ENCODE measurements around the gene PLXNB2.
A peak's percentile ranks its signal among the peaks of the same experiment; 100 is the strongest.

Gene PLXNB2

DNA sequence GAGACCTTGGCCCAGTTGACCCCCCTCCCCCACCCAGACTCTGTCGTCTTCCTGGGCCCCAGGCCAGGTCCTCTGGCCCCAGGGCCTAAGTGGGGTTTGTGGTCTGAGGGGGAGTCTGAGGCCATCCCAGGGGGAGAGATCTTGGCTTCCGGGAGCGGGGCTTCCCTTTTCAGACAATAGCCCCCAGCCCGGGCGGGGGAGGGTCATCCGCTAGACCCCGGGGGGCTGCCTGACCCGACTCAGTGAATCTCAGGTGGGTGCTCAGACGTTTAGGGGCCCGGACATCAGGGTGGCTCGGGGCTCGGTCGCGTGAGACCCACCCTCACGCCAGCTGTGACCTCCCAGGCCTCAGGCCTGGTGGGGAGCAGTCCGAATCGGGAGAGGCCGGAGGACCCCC lies 37.9 kb downstream of the PLXNB2 start:
- H3K9me2 ChIP-seq (replicated peaks; ENCODE audit: control insufficient read depth, low read length), result no peaks in the 10 kb centered on the region
- peaks cover 6% of the 10 kb centered on the region; the same call in 1 of the 2 replicates for H3F3A ChIP-seq (ENCODE audit: control insufficient read depth, insufficient read depth)
- peaks cover 46% of the 10 kb centered on the region for H3K4me1 ChIP-seq (ENCODE audit: control insufficient read depth, low read length)
- peak overlapping the region; percentile 73 for H3K4me3 ChIP-seq (ENCODE audit: low read length)
- H3K36me3 ChIP-seq (ENCODE audit: control insufficient read depth, low read length), result peaks cover 4% of the 10 kb centered on the region
- H3K27ac ChIP-seq (ENCODE audit: low read depth, low read length), result 0 out of 2 replicates have a peak overlapping the region, but pooled peaks have one; percentile 12
- peaks cover 3% of the 10 kb centered on the region; the same call in 1 of the 2 replicates for H4K20me1 ChIP-seq (ENCODE audit: control insufficient read depth, insufficient read depth, low read depth, low read length)
- TF ChIP-seq EZH2phosphoT487 (IDR thresholded peaks at IDR 0.05; ENCODE audit: borderline replicate concordance, low read length) (no peak), CTCF (IDR thresholded peaks at IDR 0.05; ENCODE audit: low read depth, low read length, poor library complexity, severe bottlenecking) (no peak)
- peak overlapping the region; percentile 74 for H3K4me2 ChIP-seq (ENCODE audit: low read length)
- no peaks in the 10 kb centered on the region for H3K79me2 ChIP-seq (ENCODE audit: control insufficient read depth, low read length)
- no peaks in the 10 kb centered on the region for H3K9me3 ChIP-seq (ENCODE audit: control insufficient read depth, insufficient read depth, low read length)
- 0 out of 2 replicates have a peak, but pooled peaks cover 3% of the 10 kb centered on the region for H3K27me3 ChIP-seq (ENCODE audit: control insufficient read depth, low read length)

GRCh38 chr22:50268655-50269113 lies 38.8 kb downstream of the PLXNB2 start:
- H3K36me3 ChIP-seq (ENCODE audit: control insufficient read depth, low read length), result no peaks in the 10 kb centered on the region
- no peaks in the 10 kb centered on the region for H3K9me2 ChIP-seq (replicated peaks; ENCODE audit: control insufficient read depth, low read length)
- H3K9me3 ChIP-seq (ENCODE audit: control insufficient read depth, insufficient read depth, low read length), result no peaks in the 10 kb centered on the region
- H3K27ac ChIP-seq (ENCODE audit: low read depth, low read length), result no peak overlapping the region
- H3F3A ChIP-seq (ENCODE audit: control insufficient read depth, insufficient read depth), result peaks cover 6% of the 10 kb centered on the region; the same call in 1 of the 2 replicates
- no peak overlapping the region; the same call in 1 of the 2 replicates for H3K4me3 ChIP-seq (ENCODE audit: low read length)
- peaks cover 3% of the 10 kb centered on the region; the same call in 1 of the 2 replicates for H4K20me1 ChIP-seq (ENCODE audit: control insufficient read depth, insufficient read depth, low read depth, low read length)
- H3K4me2 ChIP-seq (ENCODE audit: low read length), result peak overlapping the region; percentile 74
- TF ChIP-seq EZH2phosphoT487 (IDR thresholded peaks at IDR 0.05; ENCODE audit: borderline replicate concordance, low read length) (no peak), CTCF (IDR thresholded peaks at IDR 0.05; ENCODE audit: low read depth, low read length, poor library complexity, severe bottlenecking) (no peak)
- 0 out of 2 replicates have a peak, but pooled peaks cover 3% of the 10 kb centered on the region for H3K27me3 ChIP-seq (ENCODE audit: control insufficient read depth, low read length)
- H3K79me2 ChIP-seq (ENCODE audit: control insufficient read depth, low read length), result no peaks in the 10 kb centered on the region
- H3K4me1 ChIP-seq (ENCODE audit: control insufficient read depth, low read length), result peaks cover 46% of the 10 kb centered on the region

GRCh38 chr22:50267591-50268390 lies 39.7 kb downstream of the PLXNB2 start:
- H4K20me1 ChIP-seq (ENCODE audit: control insufficient read depth, insufficient read depth, low read depth, low read length), result peaks cover 5% of the 10 kb centered on the region; the same call in 1 of the 2 replicates
- no peaks in the 10 kb centered on the region for H3K79me2 ChIP-seq (ENCODE audit: control insufficient read depth, low read length)
- H3K4me2 ChIP-seq (ENCODE audit: low read length), result peak overlapping the region; percentile 74
- H3K9me2 ChIP-seq (replicated peaks; ENCODE audit: control insufficient read depth, low read length), result no peaks in the 10 kb centered on the region
- TF ChIP-seq CTCF (IDR thresholded peaks at IDR 0.05; ENCODE audit: low read depth, low read length, poor library complexity, severe bottlenecking) (peak; percentile 43), EZH2phosphoT487 (IDR thresholded peaks at IDR 0.05; ENCODE audit: borderline replicate concordance, low read length) (no peak)
- H3K4me3 ChIP-seq (ENCODE audit: low read length), result peak overlapping the region; percentile 53
- no peaks in the 10 kb centered on the region for H3K9me3 ChIP-seq (ENCODE audit: control insufficient read depth, insufficient read depth, low read length)
- H3K4me1 ChIP-seq (ENCODE audit: control insufficient read depth, low read length), result peaks cover 50% of the 10 kb centered on the region
- peaks cover 6% of the 10 kb centered on the region; the same call in 1 of the 2 replicates for H3F3A ChIP-seq (ENCODE audit: control insufficient read depth, insufficient read depth)
- H3K27ac ChIP-seq (ENCODE audit: low read depth, low read length), result no peak overlapping the region
- 0 out of 2 replicates have a peak, but pooled peaks cover 3% of the 10 kb centered on the region for H3K27me3 ChIP-seq (ENCODE audit: control insufficient read depth, low read length)
- no peaks in the 10 kb centered on the region for H3K36me3 ChIP-seq (ENCODE audit: control insufficient read depth, low read length)
